A673 (cell line): ENCODE data around the gene CCDC63.

Source experiments
- EZH2 ChIP-seq: fragments of 200-600 bp; sonication (generic); IDR thresholded peaks from 2 replicates; pipeline ENCODE4 v1.6.1; 2017; ENCODE audit warnings: borderline replicate concordance, low read depth, mild to moderate bottlenecking, mixed read lengths, antibody characterized with exemption, low read length; ENCODE audit not compliant: poor library complexity, severe bottlenecking
- TF ChIP-seq, protein P1 (sequence below): fragments of 300-800, 200-600 bp; sonication (generic); conservative IDR thresholded peaks from 2 replicates; pipeline ENCODE4 v1.5.1; 2017; ENCODE audit warnings: low read depth, mild to moderate bottlenecking, antibody characterized with exemption, low read length, moderate library complexity, mixed read lengths

DNA sequence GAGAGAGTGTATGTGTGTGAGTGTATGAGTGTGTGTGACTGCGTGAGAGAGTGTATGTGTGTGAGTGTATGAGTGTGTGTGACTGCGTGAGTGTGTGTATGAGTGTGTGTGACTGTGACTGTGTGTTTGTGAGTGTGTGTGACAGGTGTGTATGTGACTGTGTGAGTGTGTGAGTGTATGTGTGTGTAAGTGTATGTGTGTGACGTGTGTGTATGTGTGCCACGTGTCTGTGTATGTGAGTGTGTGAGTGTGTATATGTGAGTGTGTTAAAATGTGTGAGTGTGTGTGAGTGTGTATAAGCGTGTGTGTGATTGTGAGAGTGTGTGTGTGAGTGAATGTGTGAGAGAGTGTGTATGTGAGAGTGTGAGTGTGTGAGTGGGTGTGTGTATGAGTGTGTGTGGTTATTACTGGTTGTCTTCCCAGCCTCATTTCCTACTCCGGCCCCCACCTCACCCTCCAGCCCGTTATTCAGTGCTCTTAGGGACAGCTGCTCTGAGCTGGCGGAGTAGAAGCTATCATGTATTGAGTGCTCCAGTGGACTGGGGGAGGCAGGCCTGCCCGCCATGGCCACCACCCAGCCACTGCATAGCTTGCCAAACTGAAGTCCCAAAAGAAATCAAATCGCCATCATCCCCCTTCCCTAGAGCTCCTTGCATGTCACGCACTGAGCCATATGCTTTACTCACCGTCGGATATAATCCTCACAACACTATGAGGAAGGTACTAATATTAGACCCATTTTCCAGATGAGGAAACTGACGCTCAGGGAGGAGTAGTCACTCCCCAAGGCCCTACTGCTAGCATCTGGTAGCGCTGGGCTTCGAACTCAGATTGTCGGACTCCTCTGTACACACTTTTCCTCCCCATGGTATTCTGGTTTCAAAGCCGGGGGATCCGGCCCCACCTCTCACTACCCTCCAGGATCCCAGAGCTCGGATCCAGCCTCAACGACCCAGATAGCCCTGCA is 83.8 kb downstream of the CCDC63 start:
- TF ChIP-seq, protein P1, sequence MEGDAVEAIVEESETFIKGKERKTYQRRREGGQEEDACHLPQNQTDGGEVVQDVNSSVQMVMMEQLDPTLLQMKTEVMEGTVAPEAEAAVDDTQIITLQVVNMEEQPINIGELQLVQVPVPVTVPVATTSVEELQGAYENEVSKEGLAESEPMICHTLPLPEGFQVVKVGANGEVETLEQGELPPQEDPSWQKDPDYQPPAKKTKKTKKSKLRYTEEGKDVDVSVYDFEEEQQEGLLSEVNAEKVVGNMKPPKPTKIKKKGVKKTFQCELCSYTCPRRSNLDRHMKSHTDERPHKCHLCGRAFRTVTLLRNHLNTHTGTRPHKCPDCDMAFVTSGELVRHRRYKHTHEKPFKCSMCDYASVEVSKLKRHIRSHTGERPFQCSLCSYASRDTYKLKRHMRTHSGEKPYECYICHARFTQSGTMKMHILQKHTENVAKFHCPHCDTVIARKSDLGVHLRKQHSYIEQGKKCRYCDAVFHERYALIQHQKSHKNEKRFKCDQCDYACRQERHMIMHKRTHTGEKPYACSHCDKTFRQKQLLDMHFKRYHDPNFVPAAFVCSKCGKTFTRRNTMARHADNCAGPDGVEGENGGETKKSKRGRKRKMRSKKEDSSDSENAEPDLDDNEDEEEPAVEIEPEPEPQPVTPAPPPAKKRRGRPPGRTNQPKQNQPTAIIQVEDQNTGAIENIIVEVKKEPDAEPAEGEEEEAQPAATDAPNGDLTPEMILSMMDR, result no peak
- TF ChIP-seq EZH2, result no peak
